Activated naive CD8-positive, alpha-beta T cell treated with anti-CD3 and anti-CD28 coated beads, Interleukin-2, amount 10 ng/mL, durations not matched to agents 7 days and 5 days (primary cell): ENCODE results near the gene GPR42. TPM values are rescaled to one million over a fixed set of nuclear protein-coding genes. Genes with fewer than 3 reads are reported as not detected.

Experiments
- ATAC-seq: fragments of 150-1000 bp; cut with Tn5 transposase; one replicate; pipeline ENCODE4 v1.10.0; 2021; ENCODE audit warnings: low read depth, moderate library complexity
- POLR2A ChIA-PET: fragments of 350-600 bp; sonication (Branson Sonifier 250); formaldehyde crosslinking; loops from one replicate; lab custom pipeline; 2021; ENCODE audit warnings: antibody characterized with exemption; lab: Charles Lee
- DNase-seq: peaks from one replicate; pipeline ENCODE4 v3.0.0; 2021
- H3K27ac Mint-ChIP-seq: one replicate; pipeline ENCODE4 v1.8.0; 2022; ENCODE audit warnings: mild to moderate bottlenecking, mixed read lengths
- H3K27me3 Mint-ChIP-seq: one replicate; pipeline ENCODE4 v1.8.0; 2022; ENCODE audit warnings: mild to moderate bottlenecking, moderate library complexity, mixed read lengths
- H3K36me3 Mint-ChIP-seq: one replicate; pipeline ENCODE4 v1.8.0; 2021; ENCODE audit warnings: mild to moderate bottlenecking, mixed read lengths
- H3K4me1 Mint-ChIP-seq: one replicate; pipeline ENCODE4 v1.8.0; 2021; ENCODE audit warnings: mixed read lengths
- H3K4me3 Mint-ChIP-seq: one replicate; pipeline ENCODE4 v1.8.0; 2022; ENCODE audit warnings: mild to moderate bottlenecking, moderate library complexity, mixed read lengths
- H3K9me3 Mint-ChIP-seq: one replicate; pipeline ENCODE4 v1.8.0; 2021; ENCODE audit warnings: mixed read lengths
- total RNA-seq, 2 experiments: library from RNA; stranded (reverse); gene quantifications; one replicate each; pipeline ENCODE4 v1.2.3, GENCODE V29; 2021

Gene GPR42
- not detected for total RNA-seq

- no peaks in the 10 kb centered on the region for H3K9me3 Mint-ChIP-seq
- ATAC-seq (no peak), DNase-seq (no peak)
- no peaks in the 10 kb centered on the region for H3K36me3 Mint-ChIP-seq
- H3K4me3 Mint-ChIP-seq, result no peak within 1 kb of the TSS
- H3K27ac Mint-ChIP-seq, result no peak within 1 kb of the TSS
- peaks cover 30% of the 10 kb centered on the region for H3K27me3 Mint-ChIP-seq
- H3K4me1 Mint-ChIP-seq, result peaks cover 2% of the 10 kb centered on the region
- POLR2A ChIA-PET, result no interaction called here
Measured at GRCh38 chr19:35370722-35371121, at the start of gene GPR42. GPR42 (plus strand) TSS chr19:35371068; CDS start chr19:35371360, 292 bp downstream.

- H3K4me3 Mint-ChIP-seq, result no peak overlapping the region
- POLR2A ChIA-PET, result no interaction called here
- H3K9me3 Mint-ChIP-seq, result peaks cover 2% of the 10 kb centered on the region
- DNase-seq (no peak), ATAC-seq (no peak)
- H3K36me3 Mint-ChIP-seq, result peaks cover 2% of the 10 kb centered on the region
- peaks cover 7% of the 10 kb centered on the region for H3K4me1 Mint-ChIP-seq
- H3K27me3 Mint-ChIP-seq, result peaks cover 20% of the 10 kb centered on the region
- no peak overlapping the region for H3K27ac Mint-ChIP-seq
Measured at GRCh38 chr19:35321291-35321690, 49.6 kb upstream of the GPR42 start.

- peaks cover 22% of the 10 kb centered on the region for H3K27me3 Mint-ChIP-seq
- peaks cover 7% of the 10 kb centered on the region for H3K4me1 Mint-ChIP-seq
- no peak for DNase-seq
- POLR2A ChIA-PET, result no interaction called here
- H3K27ac Mint-ChIP-seq, result no peak overlapping the region
- H3K9me3 Mint-ChIP-seq, result peaks cover 2% of the 10 kb centered on the region
- no peak for ATAC-seq
- H3K4me3 Mint-ChIP-seq, result no peak overlapping the region
- peaks cover 2% of the 10 kb centered on the region for H3K36me3 Mint-ChIP-seq
Measured at GRCh38 chr19:35322014-35322413, 48.9 kb upstream of the GPR42 start.

GRCh38 chr19:35327642-35328041, 43.2 kb upstream of the GPR42 start:
- no peak overlapping the region for H3K27ac Mint-ChIP-seq
- no peaks in the 10 kb centered on the region for H3K36me3 Mint-ChIP-seq
- peaks cover 20% of the 10 kb centered on the region for H3K27me3 Mint-ChIP-seq
- no peak overlapping the region for H3K4me3 Mint-ChIP-seq
- POLR2A ChIA-PET, result no interaction called here
- H3K9me3 Mint-ChIP-seq, result no peaks in the 10 kb centered on the region
- peaks cover 13% of the 10 kb centered on the region for H3K4me1 Mint-ChIP-seq
- no peak for DNase-seq
- ATAC-seq, result no peak

- POLR2A ChIA-PET, result no interaction called here
- ATAC-seq, result no peak
- DNase-seq, result no peak
- H3K36me3 Mint-ChIP-seq, result no peaks in the 10 kb centered on the region
- H3K4me1 Mint-ChIP-seq, result peaks cover 23% of the 10 kb centered on the region
- peak within 1 kb of the TSS; percentile 3 for H3K4me3 Mint-ChIP-seq
- peaks cover 18% of the 10 kb centered on the region for H3K27me3 Mint-ChIP-seq
- no peaks in the 10 kb centered on the region for H3K9me3 Mint-ChIP-seq
- no peak within 1 kb of the TSS for H3K27ac Mint-ChIP-seq
Measured at GRCh38 chr19:35328851-35329285, 42.0 kb upstream of the GPR42 start, which contains the start of gene CD22. CD22 (plus strand) TSS chr19:35329187; CDS start chr19:35332041, 2,854 bp downstream.

- no peak overlapping the region for H3K4me3 Mint-ChIP-seq
- H3K4me1 Mint-ChIP-seq, result peaks cover 23% of the 10 kb centered on the region
- DNase-seq, result no peak
- POLR2A ChIA-PET, result no interaction called here
- H3K27ac Mint-ChIP-seq, result no peak overlapping the region
- H3K27me3 Mint-ChIP-seq, result peaks cover 21% of the 10 kb centered on the region
- no peak for ATAC-seq
- no peaks in the 10 kb centered on the region for H3K9me3 Mint-ChIP-seq
- H3K36me3 Mint-ChIP-seq, result no peaks in the 10 kb centered on the region
Measured at GRCh38 chr19:35329323-35329722, 41.5 kb upstream of the GPR42 start.

GRCh38 chr19:35330475-35330874, 40.4 kb upstream of the GPR42 start:
- no peaks in the 10 kb centered on the region for H3K36me3 Mint-ChIP-seq
- peaks cover 16% of the 10 kb centered on the region for H3K27me3 Mint-ChIP-seq
- H3K4me1 Mint-ChIP-seq, result peaks cover 23% of the 10 kb centered on the region
- no peak overlapping the region for H3K4me3 Mint-ChIP-seq
- DNase-seq, result no peak
- ATAC-seq, result no peak
- H3K9me3 Mint-ChIP-seq, result no peaks in the 10 kb centered on the region
- no peak overlapping the region for H3K27ac Mint-ChIP-seq
- POLR2A ChIA-PET, result no interaction called here

- H3K4me1 Mint-ChIP-seq, result peaks cover 23% of the 10 kb centered on the region
- no peak overlapping the region for H3K4me3 Mint-ChIP-seq
- POLR2A ChIA-PET, result no interaction called here
- H3K9me3 Mint-ChIP-seq, result no peaks in the 10 kb centered on the region
- H3K36me3 Mint-ChIP-seq, result no peaks in the 10 kb centered on the region
- ATAC-seq (no peak), DNase-seq (no peak)
- peaks cover 10% of the 10 kb centered on the region for H3K27me3 Mint-ChIP-seq
- no peak overlapping the region for H3K27ac Mint-ChIP-seq
Measured at GRCh38 chr19:35331551-35332214, 39.2 kb upstream of the GPR42 start.

- peaks cover 23% of the 10 kb centered on the region for H3K4me1 Mint-ChIP-seq
- DNase-seq (peak; percentile 51), ATAC-seq (peak; percentile 85)
- peaks cover 8% of the 10 kb centered on the region for H3K27me3 Mint-ChIP-seq
- H3K4me3 Mint-ChIP-seq, result peak overlapping the region; percentile 10
- no peaks in the 10 kb centered on the region for H3K36me3 Mint-ChIP-seq
- no peaks in the 10 kb centered on the region for H3K9me3 Mint-ChIP-seq
- peak overlapping the region; percentile 7 for H3K27ac Mint-ChIP-seq
- POLR2A ChIA-PET, result interaction anchor here (0.9 kb wide), 1 partner anchor 15 kb away, joined by 5 read pairs; the partner anchor contains the start of gene FFAR1
Measured at GRCh38 chr19:35332817-35333216, 38.1 kb upstream of the GPR42 start.

- H3K4me1 Mint-ChIP-seq, result peaks cover 16% of the 10 kb centered on the region
- no peak overlapping the region for H3K27ac Mint-ChIP-seq
- H3K27me3 Mint-ChIP-seq, result peaks cover 9% of the 10 kb centered on the region
- H3K4me3 Mint-ChIP-seq, result no peak overlapping the region
- DNase-seq (no peak), ATAC-seq (no peak)
- H3K36me3 Mint-ChIP-seq, result no peaks in the 10 kb centered on the region
- H3K9me3 Mint-ChIP-seq, result no peaks in the 10 kb centered on the region
- POLR2A ChIA-PET, result no interaction called here
Measured at GRCh38 chr19:35334144-35334753, 36.6 kb upstream of the GPR42 start.

- Mint-ChIP-seq H3K4me1 (peaks cover 14% of the 10 kb centered on the region), H3K27me3 (peaks cover 12% of the 10 kb centered on the region), H3K27ac (no peak overlapping the region), H3K36me3 (no peaks in the 10 kb centered on the region), H3K4me3 (no peak overlapping the region), H3K9me3 (no peaks in the 10 kb centered on the region)
- DNase-seq (no peak), ATAC-seq (no peak)
- POLR2A ChIA-PET, result no interaction called here
Measured at GRCh38 chr19:35336166-35336955, 34.5 kb upstream of the GPR42 start.

GRCh38 chr19:35337097-35337983, 33.5 kb upstream of the GPR42 start:
- POLR2A ChIA-PET, result no interaction called here
- DNase-seq (no peak), ATAC-seq (no peak)
- H3K27ac Mint-ChIP-seq, result no peak overlapping the region
- H3K4me3 Mint-ChIP-seq, result no peak overlapping the region
- no peaks in the 10 kb centered on the region for H3K9me3 Mint-ChIP-seq
- H3K36me3 Mint-ChIP-seq, result no peaks in the 10 kb centered on the region
- peaks cover 17% of the 10 kb centered on the region for H3K27me3 Mint-ChIP-seq
- H3K4me1 Mint-ChIP-seq, result peaks cover 14% of the 10 kb centered on the region

- DNase-seq, result no peak
Measured at GRCh38 chr19:35337984-35338296, 32.9 kb upstream of the GPR42 start.

More at GRCh38 chr19:35337984-35338296, 32.9 kb upstream of the GPR42 start:
- H3K27me3 Mint-ChIP-seq, result peaks cover 19% of the 10 kb centered on the region
- H3K9me3 Mint-ChIP-seq, result no peaks in the 10 kb centered on the region
- no peaks in the 10 kb centered on the region for H3K36me3 Mint-ChIP-seq
- POLR2A ChIA-PET, result no interaction called here
- H3K4me3 Mint-ChIP-seq, result no peak overlapping the region
- H3K4me1 Mint-ChIP-seq, result peaks cover 8% of the 10 kb centered on the region
- ATAC-seq, result no peak
- no peak overlapping the region for H3K27ac Mint-ChIP-seq
